Breast epithelium (tissue), 3 donors: ENCODE measurements around the gene HAUS2.

Experiments used
- CTCF ChIP-seq, 3 donors: fragments of 450-650 bp; IDR thresholded peaks; one replicate each; pipeline ENCODE4 v1.5.1; 2016 to 2017; ENCODE audit warnings: antibody characterized with exemption in 3 of 3, mild to moderate bottlenecking in 3 of 3, moderate library complexity in 3 of 3
- POLR2A ChIP-seq: fragments of 450-650 bp; IDR thresholded peaks from one replicate; pipeline ENCODE4 v1.6.1; 2016; ENCODE audit warnings: antibody characterized with exemption, mild to moderate bottlenecking, moderate library complexity

GRCh38 chr15:42591238-42591934 is 42.7 kb downstream of the HAUS2 start:
- TF ChIP-seq POLR2A (no peak), CTCF (IDR thresholded peaks at IDR 0.05) (peak in 2 of 3 donors; percentile 16 to 35)
